SU-DHL-6 (cell line): ENCODE measurements around the gene C13orf46.

ENCODE experiments used
- H2AFZ ChIP-seq: fragments of 200-600 bp; sonication (generic); 2 replicates; pipeline ENCODE4 v1.6.1; 2014; ENCODE audit warnings: low read depth, mild to moderate bottlenecking, moderate library complexity, mixed read lengths, antibody characterized with exemption, low read length; ENCODE audit not compliant: severe bottlenecking
- H3F3A ChIP-seq: fragments of 200-600 bp; shearing (Covaris generic); 2 replicates; pipeline ENCODE4 v1.6.0; 2016; ENCODE audit warnings: antibody characterized with exemption, mild to moderate bottlenecking; ENCODE audit not compliant: insufficient read depth
- H3K27ac ChIP-seq: fragments of 200-600 bp; sonication (generic); 2 replicates; pipeline ENCODE4 v1.5.1; 2016; ENCODE audit warnings: low read depth, mild to moderate bottlenecking, low read length, moderate library complexity, mixed read lengths
- H3K27me3 ChIP-seq: fragments of 200-600 bp; sonication (generic), shearing (Covaris generic); 2 replicates; pipeline ENCODE4 v1.6.0; 2014; ENCODE audit warnings: mild to moderate bottlenecking, low read length
- H3K36me3 ChIP-seq: fragments of 200-600 bp; sonication (generic); 2 replicates; pipeline ENCODE4 v1.6.1; 2014; ENCODE audit warnings: mild to moderate bottlenecking, low read length, mixed read lengths
- H3K4me2 ChIP-seq: fragments of 300-600, 200-600 bp; shearing (Covaris generic), sonication (generic); 2 replicates; pipeline ENCODE4 v1.6.0; 2014; ENCODE audit warnings: low read length, low read depth, mild to moderate bottlenecking; ENCODE audit not compliant: poor library complexity, severe bottlenecking
- H3K4me3 ChIP-seq: fragments of 200-600 bp; sonication (generic); 2 replicates; pipeline ENCODE4 v1.5.1; 2014; ENCODE audit warnings: antibody characterized with exemption, low read length, mild to moderate bottlenecking, mixed read lengths; ENCODE audit not compliant: insufficient read depth, poor library complexity, severe bottlenecking
- H3K79me2 ChIP-seq: fragments of 200-600 bp; sonication (generic); 2 replicates; pipeline ENCODE4 v1.6.1; 2014; ENCODE audit warnings: mild to moderate bottlenecking, low read length, moderate library complexity; ENCODE audit not compliant: insufficient read depth
- H3K9ac ChIP-seq: fragments of 200-600 bp; sonication (generic); 2 replicates; pipeline ENCODE4 v1.7.0; 2014; ENCODE audit warnings: mild to moderate bottlenecking, low read length
- H3K9me2 ChIP-seq: fragments of 200-600 bp; sonication (generic); replicated peaks from 2 replicates; pipeline ENCODE4 v1.6.1; 2014; ENCODE audit warnings: low read length; ENCODE audit not compliant: insufficient read depth
- H3K9me3 ChIP-seq: fragments of 200-600 bp; sonication (generic); 2 replicates; pipeline ENCODE4 v1.6.1; 2014; ENCODE audit warnings: low read length, mixed read lengths; ENCODE audit not compliant: insufficient read depth
- H4K20me1 ChIP-seq: fragments of 200-600 bp; sonication (generic); 2 replicates; pipeline ENCODE4 v1.6.1; 2014; ENCODE audit warnings: low read depth, mild to moderate bottlenecking, antibody characterized with exemption, low read length, moderate library complexity, mixed read lengths
- CTCF ChIP-seq: fragments of 200-600 bp; sonication (generic); IDR thresholded peaks from one replicate; pipeline ENCODE4 v1.5.1; 2017; ENCODE audit warnings: antibody characterized with exemption, mild to moderate bottlenecking, low read length, moderate library complexity; ENCODE audit not compliant: insufficient read depth, poor library complexity, severe bottlenecking
- EZH2phosphoT487 ChIP-seq: fragments of 200-600 bp; sonication (generic), shearing (Covaris generic); conservative IDR thresholded peaks from 2 replicates; pipeline ENCODE4 v1.6.1; 2018; ENCODE audit warnings: mild to moderate bottlenecking, antibody characterized with exemption, low read length, moderate library complexity, mixed read lengths

C13orf46 gene

GRCh38 chr13:113967729-113968462, 6.0 kb downstream of the C13orf46 start:
- Histone ChIP-seq H2AFZ (no peak overlapping the region), H4K20me1 (no peaks in the 10 kb centered on the region), H3K9me2 (no peaks in the 10 kb centered on the region), H3K36me3 (no peaks in the 10 kb centered on the region), H3K27ac (no peak overlapping the region), H3K27me3 (no peaks in the 10 kb centered on the region), H3K9ac (no peak overlapping the region), H3K9me3 (no peaks in the 10 kb centered on the region), H3F3A (no peaks in the 10 kb centered on the region), H3K79me2 (no peaks in the 10 kb centered on the region), H3K4me3 (no peak overlapping the region), H3K4me2 (no peak overlapping the region)
- TF ChIP-seq CTCF (no peak), EZH2phosphoT487 (no peak)

GRCh38 chr13:113967206-113967720, 6.6 kb downstream of the C13orf46 start:
- no peaks in the 10 kb centered on the region for H3K36me3 ChIP-seq
- no peaks in the 10 kb centered on the region for H3K27me3 ChIP-seq
- no peak overlapping the region for H2AFZ ChIP-seq
- no peak overlapping the region for H3K9ac ChIP-seq
- no peaks in the 10 kb centered on the region for H3K9me2 ChIP-seq
- H3K4me3 ChIP-seq, result no peak overlapping the region
- no peaks in the 10 kb centered on the region for H3F3A ChIP-seq
- H3K27ac ChIP-seq, result no peak overlapping the region
- no peak overlapping the region for H3K4me2 ChIP-seq
- TF ChIP-seq CTCF, result no peak
- TF ChIP-seq EZH2phosphoT487, result no peak
- no peaks in the 10 kb centered on the region for H3K9me3 ChIP-seq
- H4K20me1 ChIP-seq, result no peaks in the 10 kb centered on the region
- no peaks in the 10 kb centered on the region for H3K79me2 ChIP-seq

GRCh38 chr13:113965968-113966884, 7.7 kb downstream of the C13orf46 start:
- no peak for TF ChIP-seq CTCF
- no peak for TF ChIP-seq EZH2phosphoT487
- no peaks in the 10 kb centered on the region for H3F3A ChIP-seq
- no peak overlapping the region for H3K4me2 ChIP-seq
- no peak overlapping the region for H3K9ac ChIP-seq
- no peaks in the 10 kb centered on the region for H3K27me3 ChIP-seq
- no peaks in the 10 kb centered on the region for H3K9me2 ChIP-seq
- no peak overlapping the region for H3K27ac ChIP-seq
- no peaks in the 10 kb centered on the region for H3K36me3 ChIP-seq
- no peaks in the 10 kb centered on the region for H4K20me1 ChIP-seq
- no peaks in the 10 kb centered on the region for H3K79me2 ChIP-seq
- H2AFZ ChIP-seq, result no peak overlapping the region
- H3K9me3 ChIP-seq, result no peaks in the 10 kb centered on the region
- no peak overlapping the region for H3K4me3 ChIP-seq
